ENCODE measurements around the gene MMD.
"Not testable (repeated sequence)": the region's sequence is repeated elsewhere in the genome, so short reads cannot be mapped to it uniquely, and the experiment has no call there.

MMD gene

GRCh38 chr17:55420067-55420775, 1.4 kb downstream of the MMD start:
- DNase-seq (ENCODE audit: low spot score): no peak

- no peak for DNase-seq (ENCODE audit: low spot score)
Observed at GRCh38 chr17:55418369-55419268, 3.0 kb downstream of the MMD start.

- DNase-seq (ENCODE audit: low spot score): no peak
Observed at GRCh38 chr17:55417411-55418268, 4.0 kb downstream of the MMD start.

- no peak for DNase-seq (ENCODE audit: low spot score)
Observed at GRCh38 chr17:55416470-55417052, 5.1 kb downstream of the MMD start.

GRCh38 chr17:55416000-55416399, 5.6 kb downstream of the MMD start:
- DNase-seq (ENCODE audit: low spot score): no peak

GRCh38 chr17:55414983-55415382, 6.7 kb downstream of the MMD start:
- DNase-seq (ENCODE audit: low spot score): no peak

GRCh38 chr17:55413825-55414489, 7.7 kb downstream of the MMD start:
- no peak for DNase-seq (ENCODE audit: low spot score)

GRCh38 chr17:55411463-55411855, 10.2 kb downstream of the MMD start:
- DNase-seq (ENCODE audit: low spot score): no peak

- no peak for DNase-seq (ENCODE audit: low spot score)
Observed at GRCh38 chr17:55410722-55411462, 10.7 kb downstream of the MMD start.

- DNase-seq (ENCODE audit: low spot score): no peak
Observed at GRCh38 chr17:55409030-55409800, 12.4 kb downstream of the MMD start.

GRCh38 chr17:55407641-55408566, 13.7 kb downstream of the MMD start:
- DNase-seq (ENCODE audit: low spot score): no peak

- DNase-seq (ENCODE audit: low spot score): no peak
Observed at GRCh38 chr17:55405600-55405999, 16.0 kb downstream of the MMD start.

GRCh38 chr17:55404197-55404596, 17.4 kb downstream of the MMD start:
- DNase-seq (ENCODE audit: low spot score): not testable (repeated sequence)

GRCh38 chr17:55402374-55402773, 19.3 kb downstream of the MMD start:
- no peak for DNase-seq (ENCODE audit: low spot score)

- DNase-seq (ENCODE audit: low spot score): no peak
Observed at GRCh38 chr17:55398689-55399088, 22.9 kb downstream of the MMD start.

GRCh38 chr17:55395803-55396505, 25.7 kb downstream of the MMD start:
- no peak for DNase-seq (ENCODE audit: low spot score)

- no peak for DNase-seq (ENCODE audit: low spot score)
Observed at GRCh38 chr17:55394357-55395021, 27.1 kb downstream of the MMD start.
